ENCODE data around the gene APOL5.
"Not testable (repeated sequence)": the region's sequence is repeated elsewhere in the genome, so short reads cannot be mapped to it uniquely, and the experiment has no call there.

Gene APOL5

GRCh38 chr22:35690001-35690400 is 27.7 kb upstream of the APOL5 start:
- Mint-ChIP-seq H3K27me3 (peaks cover 1% of the 10 kb centered on the region), H3K4me1 (ENCODE audit: low read depth) (no peaks in the 10 kb centered on the region), H3K27ac (no peak overlapping the region), H3K36me3 (ENCODE audit: low read depth) (no peaks in the 10 kb centered on the region), H3K4me3 (no peak overlapping the region), H3K9me3 (no peaks in the 10 kb centered on the region)
- intact Hi-C loops (cut with micrococcal nuclease) = no loop called here

DNA sequence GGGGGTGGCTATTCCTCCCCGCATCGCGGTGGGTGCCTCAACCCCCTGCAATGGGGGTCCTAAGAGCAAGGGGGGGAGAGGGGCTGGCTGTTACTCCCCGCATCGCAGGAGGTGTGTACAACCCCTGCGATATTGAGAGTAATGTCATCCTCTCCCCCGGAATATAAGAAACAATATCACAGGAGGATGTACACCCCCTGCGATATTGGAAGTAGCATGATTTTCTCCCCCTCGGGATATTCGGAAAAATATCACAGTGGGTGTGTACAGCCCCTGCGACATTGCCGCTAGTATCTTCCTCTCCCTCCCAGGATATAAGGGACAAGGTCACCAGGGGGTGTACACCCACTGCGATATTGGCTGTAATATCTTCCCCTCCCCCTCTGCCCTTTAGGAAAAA is 22.5 kb upstream of the APOL5 start:
- no peaks in the 10 kb centered on the region for H3K36me3 Mint-ChIP-seq (ENCODE audit: low read depth)
- H3K9me3 Mint-ChIP-seq = no peaks in the 10 kb centered on the region
- H3K27me3 Mint-ChIP-seq = no peaks in the 10 kb centered on the region
- no peak overlapping the region for H3K27ac Mint-ChIP-seq
- no peak overlapping the region for H3K4me3 Mint-ChIP-seq
- intact Hi-C loops (cut with micrococcal nuclease) = no loop called here
- H3K4me1 Mint-ChIP-seq (ENCODE audit: low read depth) = no peaks in the 10 kb centered on the region

GRCh38 chr22:35697142-35697541 is 20.5 kb upstream of the APOL5 start:
- Mint-ChIP-seq H3K4me3 (no peak overlapping the region), H3K27me3 (no peaks in the 10 kb centered on the region), H3K27ac (no peak overlapping the region), H3K36me3 (ENCODE audit: low read depth) (no peaks in the 10 kb centered on the region), H3K9me3 (no peaks in the 10 kb centered on the region), H3K4me1 (ENCODE audit: low read depth) (no peaks in the 10 kb centered on the region)
- intact Hi-C loops (cut with micrococcal nuclease) = no loop called here

DNA sequence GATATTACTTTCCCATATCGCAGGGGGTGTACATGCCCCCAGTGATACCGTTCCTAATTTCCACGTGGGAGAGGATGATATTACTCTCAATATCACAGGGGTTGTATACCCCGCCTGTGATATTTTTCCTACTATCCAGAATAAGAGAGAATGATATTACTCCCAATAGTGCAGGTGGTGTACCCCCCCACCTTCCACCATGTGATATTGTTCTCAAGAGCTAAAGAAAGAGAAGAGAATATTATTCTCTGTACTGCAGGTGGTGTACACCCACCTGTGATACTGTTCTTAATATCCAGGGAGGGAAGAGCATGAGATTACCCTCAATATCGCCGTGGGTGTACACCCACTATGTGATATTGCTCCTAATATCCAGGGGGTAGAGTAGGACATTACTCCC is 17.8 kb upstream of the APOL5 start:
- H3K36me3 Mint-ChIP-seq (ENCODE audit: low read depth); H3K4me1 Mint-ChIP-seq (ENCODE audit: low read depth); intact Hi-C loops (cut with micrococcal nuclease); H3K9me3 Mint-ChIP-seq; H3K27me3 Mint-ChIP-seq; H3K27ac Mint-ChIP-seq; H3K4me3 Mint-ChIP-seq: not testable (repeated sequence)

DNA sequence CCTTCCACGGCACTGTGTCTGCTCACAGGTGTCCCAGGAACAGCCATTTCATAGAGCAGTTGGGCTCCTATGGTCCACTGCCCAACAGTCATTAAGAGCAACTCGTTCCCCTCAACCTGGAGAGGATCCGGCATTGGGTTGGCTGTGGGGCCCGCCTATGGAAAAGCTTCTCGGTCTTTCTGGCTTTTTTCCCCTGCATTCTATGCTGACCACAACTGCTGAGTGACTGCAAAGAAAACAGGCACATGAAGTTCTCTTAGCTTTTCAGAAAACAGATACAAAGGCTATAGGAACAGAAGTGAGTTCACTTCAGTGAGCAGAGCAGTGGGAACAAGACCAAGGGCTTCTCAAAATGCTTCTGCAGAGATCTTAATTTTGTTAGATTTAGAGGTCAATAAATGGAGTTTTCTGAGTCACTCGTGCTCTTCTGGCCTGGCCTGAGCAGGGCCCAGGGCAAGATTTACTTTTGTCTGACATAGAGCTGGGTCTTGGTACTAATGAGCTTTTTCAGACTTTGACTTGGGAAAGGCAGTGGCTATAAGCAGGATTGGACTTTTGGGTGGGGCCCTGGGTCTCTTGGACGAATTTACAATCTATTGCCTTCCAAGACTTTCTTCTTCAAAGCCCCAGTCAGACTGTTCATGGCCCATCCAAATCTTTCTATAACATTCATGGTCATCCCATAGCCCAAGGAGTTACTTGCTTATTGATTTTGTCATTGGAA is 13.6 kb upstream of the APOL5 start:
- intact Hi-C loops (cut with micrococcal nuclease) = no loop called here
- Mint-ChIP-seq H3K4me1 (ENCODE audit: low read depth) (no peaks in the 10 kb centered on the region), H3K4me3 (no peak overlapping the region), H3K27ac (no peak overlapping the region), H3K27me3 (no peaks in the 10 kb centered on the region), H3K36me3 (ENCODE audit: low read depth) (no peaks in the 10 kb centered on the region), H3K9me3 (no peaks in the 10 kb centered on the region)

DNA sequence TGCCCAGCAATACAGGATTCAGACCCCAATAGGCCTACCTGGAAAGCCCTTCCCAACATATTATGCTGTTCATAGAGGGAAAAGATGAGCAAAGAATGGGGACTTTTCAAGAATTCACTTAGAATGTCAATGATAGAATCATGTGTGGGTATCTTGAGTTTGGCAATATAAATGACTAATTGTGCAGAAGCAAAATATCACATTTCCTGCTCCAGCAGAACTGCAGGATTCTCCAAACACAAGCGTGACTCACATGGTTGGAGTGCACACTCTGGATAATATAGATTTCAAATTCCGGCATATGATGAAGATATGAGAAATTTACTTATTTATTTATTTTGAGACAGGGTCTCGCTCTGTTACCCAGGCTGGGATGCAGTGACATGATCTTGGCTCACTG is 12.5 kb upstream of the APOL5 start:
- H3K27ac Mint-ChIP-seq = no peak overlapping the region
- H3K36me3 Mint-ChIP-seq (ENCODE audit: low read depth) = no peaks in the 10 kb centered on the region
- no peak overlapping the region for H3K4me3 Mint-ChIP-seq
- no peaks in the 10 kb centered on the region for H3K9me3 Mint-ChIP-seq
- no peaks in the 10 kb centered on the region for H3K27me3 Mint-ChIP-seq
- intact Hi-C loops (cut with micrococcal nuclease) = no loop called here
- H3K4me1 Mint-ChIP-seq (ENCODE audit: low read depth) = no peaks in the 10 kb centered on the region

DNA sequence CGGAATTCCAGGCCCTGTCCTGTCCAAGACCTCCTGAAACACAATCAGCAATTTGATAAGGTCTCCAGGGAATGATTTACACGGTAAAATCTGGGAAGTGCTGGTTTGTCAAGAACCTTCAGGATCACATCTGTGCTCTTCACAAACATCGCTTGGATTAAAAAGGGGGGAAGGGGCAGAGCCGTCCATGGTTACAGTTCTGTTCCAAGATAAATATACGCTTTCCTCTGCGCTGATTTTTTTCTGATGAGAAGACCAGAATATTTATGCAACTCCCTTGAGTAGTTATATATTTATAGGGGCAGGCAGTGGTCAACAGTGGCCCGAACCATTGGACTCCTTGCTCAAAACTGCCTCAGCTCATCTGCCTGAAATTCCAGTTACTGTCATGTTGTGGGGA is 9.2 kb upstream of the APOL5 start:
- Mint-ChIP-seq H3K27ac (no peak overlapping the region), H3K36me3 (ENCODE audit: low read depth) (no peaks in the 10 kb centered on the region), H3K9me3 (peaks cover 20% of the 10 kb centered on the region), H3K4me1 (ENCODE audit: low read depth) (no peaks in the 10 kb centered on the region), H3K4me3 (no peak overlapping the region), H3K27me3 (peaks cover 2% of the 10 kb centered on the region)
- intact Hi-C loops (cut with micrococcal nuclease) = no loop called here

GRCh38 chr22:35708917-35709316 is 8.8 kb upstream of the APOL5 start:
- Mint-ChIP-seq H3K27ac (no peak overlapping the region), H3K4me3 (no peak overlapping the region), H3K9me3 (peaks cover 24% of the 10 kb centered on the region), H3K36me3 (ENCODE audit: low read depth) (no peaks in the 10 kb centered on the region), H3K27me3 (peaks cover 2% of the 10 kb centered on the region), H3K4me1 (ENCODE audit: low read depth) (no peaks in the 10 kb centered on the region)
- intact Hi-C loops (cut with micrococcal nuclease) = no loop called here

DNA sequence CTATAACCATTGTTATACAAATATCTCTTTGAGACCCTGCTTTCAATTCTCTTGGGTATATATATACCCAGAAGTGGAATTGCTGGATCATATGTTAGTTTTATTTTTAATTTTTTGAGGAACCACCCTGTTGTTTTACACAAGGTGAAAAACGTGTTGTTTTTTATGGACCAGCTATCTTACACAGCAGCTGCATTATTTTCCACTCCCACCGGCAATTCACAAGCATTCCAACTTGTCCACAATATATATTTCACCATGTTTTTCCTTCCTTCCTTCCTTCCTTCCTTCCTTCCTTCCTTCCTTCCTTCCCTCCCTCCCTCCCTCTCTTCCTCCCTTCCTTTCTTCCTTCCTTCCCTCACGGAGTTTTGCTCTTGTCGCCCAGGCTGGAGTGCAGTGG is 6.3 kb upstream of the APOL5 start:
- Mint-ChIP-seq H3K4me3 (no peak overlapping the region), H3K36me3 (ENCODE audit: low read depth) (no peaks in the 10 kb centered on the region), H3K27me3 (peaks cover 5% of the 10 kb centered on the region)

GRCh38 chr22:35712672-35713071 is 5.0 kb upstream of the APOL5 start:
- H3K4me1 Mint-ChIP-seq (ENCODE audit: low read depth) = no peaks in the 10 kb centered on the region
- H3K9me3 Mint-ChIP-seq = peaks cover 24% of the 10 kb centered on the region
- H3K4me3 Mint-ChIP-seq = no peak overlapping the region

More for the DNA sequence above, 6.3 kb upstream of the APOL5 start:
- Mint-ChIP-seq H3K9me3 (peaks cover 24% of the 10 kb centered on the region), H3K27ac (no peak overlapping the region), H3K4me1 (ENCODE audit: low read depth) (no peaks in the 10 kb centered on the region)
- intact Hi-C loops (cut with micrococcal nuclease) = no loop called here

GRCh38 chr22:35719212-35719875 is 1.7 kb downstream of the APOL5 start:
- intact Hi-C loops (cut with micrococcal nuclease) = no loop called here
- Mint-ChIP-seq H3K27ac (no peak overlapping the region), H3K9me3 (no peaks in the 10 kb centered on the region), H3K4me3 (no peak overlapping the region), H3K4me1 (ENCODE audit: low read depth) (no peaks in the 10 kb centered on the region), H3K27me3 (peaks cover 3% of the 10 kb centered on the region), H3K36me3 (ENCODE audit: low read depth) (no peaks in the 10 kb centered on the region)

More at GRCh38 chr22:35712672-35713071, 5.0 kb upstream of the APOL5 start:
- Mint-ChIP-seq H3K27me3 (peaks cover 5% of the 10 kb centered on the region), H3K27ac (no peak overlapping the region), H3K36me3 (ENCODE audit: low read depth) (no peaks in the 10 kb centered on the region)
- intact Hi-C loops (cut with micrococcal nuclease) = no loop called here

DNA sequence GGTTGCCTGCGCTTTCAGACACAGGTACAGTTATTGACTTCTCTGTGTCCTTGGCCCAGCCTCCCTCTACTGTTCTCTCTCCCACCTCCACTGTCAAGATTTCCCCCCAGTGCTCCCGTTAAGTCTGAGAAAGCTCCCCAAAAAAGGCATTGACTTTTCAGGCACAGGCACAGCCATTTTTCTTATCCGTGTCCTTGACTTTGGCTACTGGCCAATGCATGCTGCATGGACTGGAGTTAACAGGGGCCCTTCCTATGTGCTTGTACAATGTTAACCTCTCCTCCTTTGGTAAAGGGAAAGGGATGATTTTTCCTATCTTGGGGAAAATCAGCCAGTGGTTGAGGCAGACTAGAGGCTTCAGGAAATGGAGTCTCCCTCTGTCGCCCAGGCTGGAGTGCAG is 4.3 kb downstream of the APOL5 start:
- Mint-ChIP-seq H3K36me3 (ENCODE audit: low read depth) (no peaks in the 10 kb centered on the region), H3K27ac (no peak overlapping the region), H3K4me1 (ENCODE audit: low read depth) (no peaks in the 10 kb centered on the region), H3K4me3 (no peak overlapping the region), H3K27me3 (no peaks in the 10 kb centered on the region), H3K9me3 (no peaks in the 10 kb centered on the region)
- intact Hi-C loops (cut with micrococcal nuclease) = no loop called here

- Mint-ChIP-seq H3K4me3 (no peak overlapping the region), H3K27ac (no peak overlapping the region), H3K9me3 (no peaks in the 10 kb centered on the region), H3K27me3 (peaks cover under 1% of the 10 kb centered on the region), H3K4me1 (ENCODE audit: low read depth) (no peaks in the 10 kb centered on the region), H3K36me3 (ENCODE audit: low read depth) (no peaks in the 10 kb centered on the region)
- intact Hi-C loops (cut with micrococcal nuclease) = no loop called here
Measured at GRCh38 chr22:35725521-35725920, 7.8 kb downstream of the APOL5 start.

- Mint-ChIP-seq H3K4me1 (ENCODE audit: low read depth) (no peaks in the 10 kb centered on the region), H3K9me3 (no peaks in the 10 kb centered on the region), H3K27me3 (peaks cover 5% of the 10 kb centered on the region), H3K36me3 (ENCODE audit: low read depth) (no peaks in the 10 kb centered on the region), H3K27ac (no peak overlapping the region), H3K4me3 (no peak overlapping the region)
- intact Hi-C loops (cut with micrococcal nuclease) = no loop called here
Measured at GRCh38 chr22:35726398-35726797, 8.7 kb downstream of the APOL5 start.

- intact Hi-C loops (cut with micrococcal nuclease) = no loop called here
Measured at GRCh38 chr22:35726933-35727332, 9.3 kb downstream of the APOL5 start.

More at GRCh38 chr22:35726933-35727332, 9.3 kb downstream of the APOL5 start:
- Mint-ChIP-seq H3K36me3 (ENCODE audit: low read depth) (no peaks in the 10 kb centered on the region), H3K27me3 (peaks cover 5% of the 10 kb centered on the region), H3K4me3 (no peak overlapping the region), H3K9me3 (no peaks in the 10 kb centered on the region), H3K27ac (no peak overlapping the region), H3K4me1 (ENCODE audit: low read depth) (no peaks in the 10 kb centered on the region)

All from dendritic cell treated with granulocyte-macrophage colony-stimulating factor and Interleukin-4, amounts not matched to agents 40 ng/mL and 50 ng/mL, for 4 days (primary cell).